ENCODE measurements around the gene MAB21L3.

GRCh38 chr1:116138277-116138792 lies 27.1 kb downstream of the MAB21L3 start:
- TF ChIP-seq EZH2 (optimal IDR thresholded peaks at IDR 0.05; ENCODE audit: low read depth, low read length) (no peak), CTCF (IDR thresholded peaks at IDR 0.05; ENCODE audit: low read length) (no peak)

Measured in MM.1S (cell line).